ENCODE results near the gene HMX2. TPM values are rescaled to one million over a fixed set of nuclear protein-coding genes. Genes with fewer than 3 reads are reported as not detected.

HMX2 gene
- total and polyA plus RNA-seq, 2 of the 13 experiments (the other 11 are each of a cell fraction or from before 2014, with no cell fraction given) = not detected

- peak; percentile 1; the same call in 1 of the 2 replicates for TF ChIP-seq AHDC1 (CRISPR knock-in tag; IDR thresholded peaks at IDR 0.05; ENCODE audit: borderline replicate concordance)
- TF ChIP-seq LCORL (IDR thresholded peaks at IDR 0.05) = no peak
- TF ChIP-seq LCORL (CRISPR knock-in tag; IDR thresholded peaks at IDR 0.05) = peak; percentile 82; the same call in 1 of the 2 replicates
- 0 out of 2 replicates have a peak, but pooled peaks have one; percentile 42 for TF ChIP-seq TSC22D2 (CRISPR knock-in tag; IDR thresholded peaks at IDR 0.05; ENCODE audit: borderline replicate concordance)
- peak; percentile 67; the same call in 1 of the 2 replicates for TF ChIP-seq ZNF331 (CRISPR knock-in tag; IDR thresholded peaks at IDR 0.05)
- no peak for TF ChIP-seq ZNF282 (IDR thresholded peaks at IDR 0.05; ENCODE audit: partially characterized antibody)
- TF ChIP-seq HDAC1 (CRISPR knock-in tag; IDR thresholded peaks at IDR 0.05) = peak; percentile 62
- peak; percentile 59; the same call in 1 of the 2 replicates for TF ChIP-seq SKIL (CRISPR knock-in tag; IDR thresholded peaks at IDR 0.05; ENCODE audit: borderline replicate concordance)
- TF ChIP-seq ZNF24 (IDR thresholded peaks at IDR 0.05) = no peak
- 0 out of 2 replicates have a peak, but pooled peaks have one; percentile 26 for TF ChIP-seq RARA (CRISPR knock-in tag; IDR thresholded peaks at IDR 0.05)
- TF ChIP-seq ZFP62 (CRISPR knock-in tag; IDR thresholded peaks at IDR 0.05) = no peak
- TF ChIP-seq SOX5 (CRISPR knock-in tag; IDR thresholded peaks at IDR 0.05; ENCODE audit: borderline replicate concordance) = peak; percentile 73; the same call in 1 of the 2 replicates
- TF ChIP-seq ELF3 (CRISPR knock-in tag; IDR thresholded peaks at IDR 0.05) = peak; percentile 74
- peak; percentile 9; the same call in 1 of the 2 replicates for TF ChIP-seq ZSCAN21 (CRISPR knock-in tag; IDR thresholded peaks at IDR 0.05; ENCODE audit: borderline replicate concordance)
- peak; percentile 31; the same call in 1 of the 2 replicates for TF ChIP-seq ZBTB26 (CRISPR knock-in tag; IDR thresholded peaks at IDR 0.05; ENCODE audit: borderline replicate concordance)
These were observed 8.3 kb upstream of the HMX2 start (continued) for GRCh38 chr10:123139521-123140163.

All from HepG2 (cell line).